ENCODE measurements around the gene PICK1.

GRCh38 chr22:38077096-38077495, 19.9 kb downstream of the PICK1 start:
- TF ChIP-seq, protein P1, sequence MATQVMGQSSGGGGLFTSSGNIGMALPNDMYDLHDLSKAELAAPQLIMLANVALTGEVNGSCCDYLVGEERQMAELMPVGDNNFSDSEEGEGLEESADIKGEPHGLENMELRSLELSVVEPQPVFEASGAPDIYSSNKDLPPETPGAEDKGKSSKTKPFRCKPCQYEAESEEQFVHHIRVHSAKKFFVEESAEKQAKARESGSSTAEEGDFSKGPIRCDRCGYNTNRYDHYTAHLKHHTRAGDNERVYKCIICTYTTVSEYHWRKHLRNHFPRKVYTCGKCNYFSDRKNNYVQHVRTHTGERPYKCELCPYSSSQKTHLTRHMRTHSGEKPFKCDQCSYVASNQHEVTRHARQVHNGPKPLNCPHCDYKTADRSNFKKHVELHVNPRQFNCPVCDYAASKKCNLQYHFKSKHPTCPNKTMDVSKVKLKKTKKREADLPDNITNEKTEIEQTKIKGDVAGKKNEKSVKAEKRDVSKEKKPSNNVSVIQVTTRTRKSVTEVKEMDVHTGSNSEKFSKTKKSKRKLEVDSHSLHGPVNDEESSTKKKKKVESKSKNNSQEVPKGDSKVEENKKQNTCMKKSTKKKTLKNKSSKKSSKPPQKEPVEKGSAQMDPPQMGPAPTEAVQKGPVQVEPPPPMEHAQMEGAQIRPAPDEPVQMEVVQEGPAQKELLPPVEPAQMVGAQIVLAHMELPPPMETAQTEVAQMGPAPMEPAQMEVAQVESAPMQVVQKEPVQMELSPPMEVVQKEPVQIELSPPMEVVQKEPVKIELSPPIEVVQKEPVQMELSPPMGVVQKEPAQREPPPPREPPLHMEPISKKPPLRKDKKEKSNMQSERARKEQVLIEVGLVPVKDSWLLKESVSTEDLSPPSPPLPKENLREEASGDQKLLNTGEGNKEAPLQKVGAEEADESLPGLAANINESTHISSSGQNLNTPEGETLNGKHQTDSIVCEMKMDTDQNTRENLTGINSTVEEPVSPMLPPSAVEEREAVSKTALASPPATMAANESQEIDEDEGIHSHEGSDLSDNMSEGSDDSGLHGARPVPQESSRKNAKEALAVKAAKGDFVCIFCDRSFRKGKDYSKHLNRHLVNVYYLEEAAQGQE (IDR thresholded peaks at IDR 0.05; ENCODE audit: insufficient read depth in 1 of 2, low read depth in 2 of 2, low read length in 2 of 2): no peak
- TF ChIP-seq SIN3A (IDR thresholded peaks at IDR 0.05; ENCODE audit: borderline replicate concordance, insufficient read depth, low read length) (no peak), TAF1 (IDR thresholded peaks at IDR 0.05; ENCODE audit: borderline replicate concordance, insufficient read depth, low read length) (no peak), POLR2AphosphoS5 (IDR thresholded peaks at IDR 0.05; ENCODE audit: low read depth, low read length) (no peak), FOXP2 (optimal IDR thresholded peaks at IDR 0.05; ENCODE audit: borderline replicate concordance, extremely low read depth, extremely low read length, insufficient read depth) (no peak)
